CD4-positive, alpha-beta T cell treated with Interleukin-4 for 1 hour (primary cell): ENCODE results near the gene PPP6R1.

Experiments used
- DNase-seq, 2 donors: peaks; one replicate each; pipeline ENCODE4 v3.0.0-alpha.2; 2020 to 2022

PPP6R1 gene

GRCh38 chr19:55223291-55224037 lies 35.4 kb downstream of the PPP6R1 start:
- DNase-seq = no peak

GRCh38 chr19:55220525-55220924 lies 38.3 kb downstream of the PPP6R1 start:
- DNase-seq = no peak

GRCh38 chr19:55216461-55217198 lies 42.2 kb downstream of the PPP6R1 start:
- peak; percentile 33 to 59 for DNase-seq

- DNase-seq = no peak
Measured at GRCh38 chr19:55213547-55213946, 45.3 kb downstream of the PPP6R1 start.

- DNase-seq = peak; percentile 46 to 51
Measured at GRCh38 chr19:55212447-55212846, 46.4 kb downstream of the PPP6R1 start.

- no peak for DNase-seq
Measured at GRCh38 chr19:55209693-55210472, 48.9 kb downstream of the PPP6R1 start.

GRCh38 chr19:55208880-55209692 lies 49.7 kb downstream of the PPP6R1 start, which contains the start of gene PTPRH:
Gene PTPRH, minus strand, starts transcription at chr19:55209501. Its CDS starts 68 bp downstream, at chr19:55209433.
- no peak for DNase-seq

GRCh38 chr19:55206664-55207500 lies 51.9 kb downstream of the PPP6R1 start:
- peak in 1 of 2 donors; percentile 53 for DNase-seq

GRCh38 chr19:55202199-55202598 lies 56.6 kb downstream of the PPP6R1 start:
- DNase-seq = peak; percentile 17 to 19

GRCh38 chr19:55199620-55200204 lies 59.1 kb downstream of the PPP6R1 start:
- DNase-seq = no peak

- no peak for DNase-seq
Measured at GRCh38 chr19:55198651-55199050, 60.2 kb downstream of the PPP6R1 start.

GRCh38 chr19:55197528-55197927 lies 61.3 kb downstream of the PPP6R1 start:
- DNase-seq = no peak

GRCh38 chr19:55196803-55197202 lies 62.0 kb downstream of the PPP6R1 start:
- no peak for DNase-seq

- no peak for DNase-seq
Measured at GRCh38 chr19:55193481-55193880, 65.3 kb downstream of the PPP6R1 start.

- DNase-seq = no peak
Measured at GRCh38 chr19:55189403-55189835, 69.4 kb downstream of the PPP6R1 start.

GRCh38 chr19:55188625-55189024 lies 70.2 kb downstream of the PPP6R1 start:
- no peak for DNase-seq

- DNase-seq = no peak
Measured at GRCh38 chr19:55186080-55186479, 72.7 kb downstream of the PPP6R1 start.

- DNase-seq = no peak
Measured at GRCh38 chr19:55181740-55182139, 77.1 kb downstream of the PPP6R1 start.
